KMS-11 (cell line): ENCODE data around the gene DFFB.

Experiments
- H2AFZ ChIP-seq: fragments of 200-600 bp; sonication (generic); 2 replicates; pipeline ENCODE4 v1.6.1; 2016; ENCODE audit warnings: antibody characterized with exemption, mixed run types, low read depth
- H3K27ac ChIP-seq: fragments of 200-600 bp; sonication (generic); 2 replicates; pipeline ENCODE4 v1.6.1; 2016; ENCODE audit warnings: mild to moderate bottlenecking, mixed run types
- H3K27me3 ChIP-seq: fragments of 200-600 bp; sonication (generic); 2 replicates; pipeline ENCODE4 v1.6.1; 2017; ENCODE audit warnings: mild to moderate bottlenecking, low read depth, mixed run types, moderate library complexity; ENCODE audit not compliant: insufficient read depth
- H3K36me3 ChIP-seq: fragments of 200-600 bp; sonication (generic); 2 replicates; pipeline ENCODE4 v1.6.1; 2017; ENCODE audit warnings: mild to moderate bottlenecking, mixed run types; ENCODE audit not compliant: insufficient read depth
- H3K4me1 ChIP-seq: fragments of 200-600 bp; sonication (generic); 2 replicates; pipeline ENCODE4 v1.6.1; 2016; ENCODE audit warnings: mild to moderate bottlenecking, low read depth, mixed run types; ENCODE audit not compliant: poor library complexity, severe bottlenecking
- H3K4me2 ChIP-seq: fragments of 200-600 bp; sonication (generic); 2 replicates; pipeline ENCODE4 v1.7.0; 2016; ENCODE audit warnings: mild to moderate bottlenecking, mixed run types
- H3K4me3 ChIP-seq: fragments of 200-600 bp; sonication (generic); IDR thresholded peaks from 2 replicates; pipeline ENCODE4 v1.6.1; 2017; ENCODE audit warnings: low read depth, low read length, mixed read lengths; ENCODE audit not compliant: insufficient read depth
- H3K79me2 ChIP-seq: fragments of 200-600 bp; sonication (generic); 2 replicates; pipeline ENCODE4 v1.6.1; 2016; ENCODE audit warnings: low read depth, mixed run types; ENCODE audit not compliant: insufficient read depth
- H3K9ac ChIP-seq: fragments of 200-600 bp; sonication (generic); 2 replicates; pipeline ENCODE4 v1.6.1; 2016; ENCODE audit warnings: mild to moderate bottlenecking, mixed run types
- H4K20me1 ChIP-seq: fragments of 200-600 bp; sonication (generic); 2 replicates; pipeline ENCODE4 v1.6.1; 2016; ENCODE audit warnings: mild to moderate bottlenecking, mixed run types; ENCODE audit not compliant: insufficient read depth
- TF ChIP-seq, protein P1 (sequence below): fragments of 200-600 bp; sonication (generic); conservative IDR thresholded peaks from 2 replicates; pipeline ENCODE4 v1.6.1; 2017; ENCODE audit warnings: low read depth, mild to moderate bottlenecking, antibody characterized with exemption, low read length, moderate library complexity, mixed read lengths

The DFFB gene

GRCh38 chr1:3821447-3821846, 35.8 kb upstream of the DFFB start:
- H3K79me2 ChIP-seq = no peaks in the 10 kb centered on the region
- no peak overlapping the region for H3K9ac ChIP-seq

GRCh38 chr1:3821908-3822307, 35.4 kb upstream of the DFFB start:
- H3K27me3 ChIP-seq = no peaks in the 10 kb centered on the region
- H3K79me2 ChIP-seq = no peaks in the 10 kb centered on the region
- H2AFZ ChIP-seq = no peak overlapping the region
- no peak overlapping the region for H3K27ac ChIP-seq
- no peaks in the 10 kb centered on the region for H3K4me1 ChIP-seq
- H3K4me3 ChIP-seq = no peak overlapping the region
- no peak overlapping the region for H3K9ac ChIP-seq
- TF ChIP-seq, protein P1, sequence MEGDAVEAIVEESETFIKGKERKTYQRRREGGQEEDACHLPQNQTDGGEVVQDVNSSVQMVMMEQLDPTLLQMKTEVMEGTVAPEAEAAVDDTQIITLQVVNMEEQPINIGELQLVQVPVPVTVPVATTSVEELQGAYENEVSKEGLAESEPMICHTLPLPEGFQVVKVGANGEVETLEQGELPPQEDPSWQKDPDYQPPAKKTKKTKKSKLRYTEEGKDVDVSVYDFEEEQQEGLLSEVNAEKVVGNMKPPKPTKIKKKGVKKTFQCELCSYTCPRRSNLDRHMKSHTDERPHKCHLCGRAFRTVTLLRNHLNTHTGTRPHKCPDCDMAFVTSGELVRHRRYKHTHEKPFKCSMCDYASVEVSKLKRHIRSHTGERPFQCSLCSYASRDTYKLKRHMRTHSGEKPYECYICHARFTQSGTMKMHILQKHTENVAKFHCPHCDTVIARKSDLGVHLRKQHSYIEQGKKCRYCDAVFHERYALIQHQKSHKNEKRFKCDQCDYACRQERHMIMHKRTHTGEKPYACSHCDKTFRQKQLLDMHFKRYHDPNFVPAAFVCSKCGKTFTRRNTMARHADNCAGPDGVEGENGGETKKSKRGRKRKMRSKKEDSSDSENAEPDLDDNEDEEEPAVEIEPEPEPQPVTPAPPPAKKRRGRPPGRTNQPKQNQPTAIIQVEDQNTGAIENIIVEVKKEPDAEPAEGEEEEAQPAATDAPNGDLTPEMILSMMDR = no peak
- H4K20me1 ChIP-seq = no peaks in the 10 kb centered on the region
- H3K4me2 ChIP-seq = no peak overlapping the region
- no peaks in the 10 kb centered on the region for H3K36me3 ChIP-seq

More at GRCh38 chr1:3821447-3821846, 35.8 kb upstream of the DFFB start:
- H3K36me3 ChIP-seq = no peaks in the 10 kb centered on the region
- no peak overlapping the region for H2AFZ ChIP-seq
- H4K20me1 ChIP-seq = no peaks in the 10 kb centered on the region
- H3K4me3 ChIP-seq = no peak overlapping the region
- no peaks in the 10 kb centered on the region for H3K27me3 ChIP-seq
- no peak overlapping the region for H3K4me2 ChIP-seq
- TF ChIP-seq, protein P1 = no peak
- no peak overlapping the region for H3K27ac ChIP-seq
- H3K4me1 ChIP-seq = no peaks in the 10 kb centered on the region

GRCh38 chr1:3822421-3822820, 34.9 kb upstream of the DFFB start:
- no peaks in the 10 kb centered on the region for H3K79me2 ChIP-seq
- TF ChIP-seq, protein P1 = no peak
- H3K27ac ChIP-seq = no peak overlapping the region
- no peak overlapping the region for H3K9ac ChIP-seq
- no peak overlapping the region for H3K4me2 ChIP-seq
- no peaks in the 10 kb centered on the region for H3K4me1 ChIP-seq
- H2AFZ ChIP-seq = no peak overlapping the region
- no peaks in the 10 kb centered on the region for H4K20me1 ChIP-seq
- H3K36me3 ChIP-seq = no peaks in the 10 kb centered on the region
- H3K27me3 ChIP-seq = no peaks in the 10 kb centered on the region
- H3K4me3 ChIP-seq = no peak overlapping the region

GRCh38 chr1:3824650-3825049, 32.6 kb upstream of the DFFB start:
- Histone ChIP-seq H3K4me1 (no peaks in the 10 kb centered on the region), H3K36me3 (no peaks in the 10 kb centered on the region), H3K79me2 (no peaks in the 10 kb centered on the region), H4K20me1 (no peaks in the 10 kb centered on the region), H3K9ac (no peak overlapping the region), H3K4me2 (no peak overlapping the region), H3K27me3 (no peaks in the 10 kb centered on the region), H3K27ac (no peak overlapping the region), H2AFZ (no peak overlapping the region), H3K4me3 (no peak overlapping the region)
- TF ChIP-seq, protein P1 = no peak
